Adrenal gland (tissue), 12 donors: ENCODE data around the gene MYO1E. TPM values are rescaled to one million over a fixed set of nuclear protein-coding genes. Genes with fewer than 3 reads are reported as not detected.

Source experiments
- DNase-seq, 7 donors: peaks; one replicate each; pipeline ENCODE4 v3.0.0-alpha.2; 2019 to 2020
- H3K27ac ChIP-seq, 5 donors: fragments of 200-600 bp; sonication (generic) in 4 of 5; 1 replicate in 3 of 5; 2 replicates in 2 of 5; pipeline versions ENCODE4 v1.5.1 to v1.8.0; 2016 to 2020; ENCODE audit warnings: mild to moderate bottlenecking in 1 of 5
- H3K27me3 ChIP-seq: fragments of 200-600 bp; 2 replicates; pipeline ENCODE4 v1.8.0; 2021
- H3K36me3 ChIP-seq, 2 donors: fragments of 200-600 bp; replicated peaks in 1 of 2; 1 replicate in 1 of 2; 2 replicates in 1 of 2; pipeline versions ENCODE4 v1.5.1 to v1.8.0; 2018 to 2022
- H3K4me1 ChIP-seq, 2 donors: fragments of 200-600 bp; replicated peaks in 1 of 2; 1 replicate in 1 of 2; 2 replicates in 1 of 2; pipeline versions ENCODE4 v1.5.1 to v1.8.0; 2018 to 2021
- H3K4me3 ChIP-seq, 4 donors: fragments of 200-600 bp; sonication (generic) in 3 of 4; one replicate each; pipeline ENCODE4 v1.5.1; 2016 to 2018
- H3K9me3 ChIP-seq, 3 donors: fragments of 200-600 bp; sonication (generic) in 1 of 3; replicated peaks in 1 of 3; 1 replicate in 2 of 3; 2 replicates in 1 of 3; pipeline versions ENCODE4 v1.5.1 to v1.8.0; 2016 to 2021
- POLR2A ChIP-seq, 2 donors: fragments of 450-650 bp; IDR thresholded peaks; one replicate each; pipeline ENCODE4 v1.6.1; 2017; ENCODE audit warnings: antibody characterized with exemption in 2 of 2, mild to moderate bottlenecking in 2 of 2, moderate library complexity in 1 of 2
- WGBS, 4 donors: extraction: QIAGEN DNeasy Blood & Tissue Kit in 2 of 4; methylation state at CpG; one replicate each; pipeline versions ENCODE4 v1.1.5 to v1.1.7; 2013 to 2017; 5-methylcytosine and 5-hydroxymethylcytosine counted together
- intact Hi-C, 2 donors: fragments of 100-400 bp; cut with DNase I; formaldehyde crosslinking; loops; one replicate each; pipeline versions ENCODE4 v1.14.1 to v1.15.0; 2022 to 2023
- polyA plus RNA-seq, 3 donors: library from polyadenylated mRNA; stranded (reverse); fragments of 200-250 nt in 2 of 3; fragments of 350-450 nt in 1 of 3; fragmentation: Illumina TruSeq in 1 of 3; extraction: RNeasy Lipid Tissue Mini Kit (QIAGEN cat#74804) in 1 of 3; gene quantifications; one replicate each; pipeline ENCODE4 v1.2.3, GENCODE V29; 2013 to 2014
- total RNA-seq, 9 donors: library from RNA; depleted of rRNA in 4 of 9; stranded (reverse); fragments of >200 nt in 4 of 9; fragments of 120-200 nt in 1 of 9; fragmentation: NEBNext Ultra II Directional in 1 of 9; extraction: Animal tissue kit (Norgen Biotek cat#: 25700) in 1 of 9; gene quantifications; one replicate each; pipeline versions ENCODE4 v1.1.0 to v1.2.4, GENCODE V29; 2013 to 2023
- TF ChIP-seq, protein P1 (sequence below), 6 experiments: fragments of 450-650 bp in 4 of 6; fragments of 200-600 bp in 2 of 6; sonication (generic) in 1 of 6; IDR thresholded peaks; 1 replicate in 5 of 6; 2 replicates in 1 of 6; pipeline versions ENCODE4 v1.5.1 to v1.8.0; 2016 to 2021; ENCODE audit warnings: antibody characterized with exemption in 6 of 6, mild to moderate bottlenecking in 2 of 6, moderate library complexity in 1 of 6
- donor health status: healthy with polysubstance abuse.
- donor health status: Bipolar disorder and iron deficiency.
- donor health status: DM: yes; HTN: yes; CAD: no.
- donor health status: DM: no; HTN: no; CAD: no.
- donor health status: DM: no; HTN: no; CAD: no.
- donor health status: DM: yes; HTN: yes; CAD: no.

Gene MYO1E
- total and polyA plus RNA-seq, 12 donors: 11.9 to 50.8 (median 26.0) TPM

DNA sequence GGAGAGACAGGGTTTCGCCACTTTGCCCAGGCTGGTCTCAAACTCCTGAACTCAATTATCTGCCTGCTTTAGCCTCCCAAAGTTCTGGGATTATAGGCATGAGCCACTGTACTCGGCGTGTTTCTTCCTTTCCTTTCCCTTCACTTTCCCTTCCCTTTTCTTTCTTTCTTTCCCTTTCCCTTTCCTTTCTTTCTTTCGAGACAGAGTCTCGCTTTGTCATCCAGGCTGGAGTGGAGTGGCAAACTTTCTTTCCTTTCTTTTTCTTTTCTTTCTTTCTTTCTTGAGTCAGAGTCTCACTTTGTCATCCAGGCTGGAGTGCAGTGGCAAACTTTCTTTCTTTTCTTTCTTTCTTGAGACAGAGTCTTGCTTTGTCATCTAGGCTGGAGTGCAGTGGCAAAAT lies 183.4 kb downstream of the MYO1E start:
- Histone ChIP-seq H3K27ac (no peak overlapping the region), H3K4me1 (no peaks in the 10 kb centered on the region)

DNA sequence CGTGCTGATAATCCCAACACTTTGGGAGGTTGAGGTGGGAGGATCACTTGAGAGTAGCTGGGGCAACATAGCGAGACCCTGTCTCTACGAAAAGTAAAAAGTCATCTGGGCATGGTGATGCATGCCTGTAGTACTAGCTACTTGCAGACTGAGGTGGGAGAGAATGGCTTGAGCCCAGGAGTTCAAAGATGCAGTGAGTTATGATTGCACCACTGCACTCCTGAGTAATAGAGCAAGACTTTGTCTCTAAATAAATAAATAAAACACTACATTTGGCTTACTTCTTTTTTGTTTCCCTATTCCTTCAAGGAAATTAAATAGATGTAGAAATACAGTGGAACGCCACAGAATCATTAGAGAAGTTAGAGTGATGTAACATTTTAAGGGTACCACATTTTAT lies 186.2 kb downstream of the MYO1E start:
- Histone ChIP-seq H3K4me1 (no peaks in the 10 kb centered on the region), H3K27ac (no peak overlapping the region), H3K9me3 (no peaks in the 10 kb centered on the region), H3K27me3 (no peaks in the 10 kb centered on the region), H3K4me3 (no peak overlapping the region), H3K36me3 (no peaks in the 10 kb centered on the region)
- TF ChIP-seq, protein P1, sequence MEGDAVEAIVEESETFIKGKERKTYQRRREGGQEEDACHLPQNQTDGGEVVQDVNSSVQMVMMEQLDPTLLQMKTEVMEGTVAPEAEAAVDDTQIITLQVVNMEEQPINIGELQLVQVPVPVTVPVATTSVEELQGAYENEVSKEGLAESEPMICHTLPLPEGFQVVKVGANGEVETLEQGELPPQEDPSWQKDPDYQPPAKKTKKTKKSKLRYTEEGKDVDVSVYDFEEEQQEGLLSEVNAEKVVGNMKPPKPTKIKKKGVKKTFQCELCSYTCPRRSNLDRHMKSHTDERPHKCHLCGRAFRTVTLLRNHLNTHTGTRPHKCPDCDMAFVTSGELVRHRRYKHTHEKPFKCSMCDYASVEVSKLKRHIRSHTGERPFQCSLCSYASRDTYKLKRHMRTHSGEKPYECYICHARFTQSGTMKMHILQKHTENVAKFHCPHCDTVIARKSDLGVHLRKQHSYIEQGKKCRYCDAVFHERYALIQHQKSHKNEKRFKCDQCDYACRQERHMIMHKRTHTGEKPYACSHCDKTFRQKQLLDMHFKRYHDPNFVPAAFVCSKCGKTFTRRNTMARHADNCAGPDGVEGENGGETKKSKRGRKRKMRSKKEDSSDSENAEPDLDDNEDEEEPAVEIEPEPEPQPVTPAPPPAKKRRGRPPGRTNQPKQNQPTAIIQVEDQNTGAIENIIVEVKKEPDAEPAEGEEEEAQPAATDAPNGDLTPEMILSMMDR (IDR thresholded peaks at IDR 0.05): no peak
- no peak for TF ChIP-seq POLR2A (IDR thresholded peaks at IDR 0.05)
- no peak for DNase-seq
- WGBS, 4 donors: 82 to 96% (median 91%) methylated on average over 4 of the region's 4 CpGs
- intact Hi-C loops: no loop called here

More for the DNA sequence above, 183.4 kb downstream of the MYO1E start:
- Histone ChIP-seq H3K4me3 (no peak overlapping the region), H3K36me3 (no peaks in the 10 kb centered on the region), H3K27me3 (no peaks in the 10 kb centered on the region), H3K9me3 (no peaks in the 10 kb centered on the region)
- intact Hi-C loops: no loop called here
- TF ChIP-seq POLR2A (IDR thresholded peaks at IDR 0.05): no peak
- TF ChIP-seq, protein P1 (IDR thresholded peaks at IDR 0.05): no peak
- WGBS, 4 donors: 92 to 93% (median 92%) methylated on average over 5 of the region's 5 CpGs
- no peak for DNase-seq

DNA sequence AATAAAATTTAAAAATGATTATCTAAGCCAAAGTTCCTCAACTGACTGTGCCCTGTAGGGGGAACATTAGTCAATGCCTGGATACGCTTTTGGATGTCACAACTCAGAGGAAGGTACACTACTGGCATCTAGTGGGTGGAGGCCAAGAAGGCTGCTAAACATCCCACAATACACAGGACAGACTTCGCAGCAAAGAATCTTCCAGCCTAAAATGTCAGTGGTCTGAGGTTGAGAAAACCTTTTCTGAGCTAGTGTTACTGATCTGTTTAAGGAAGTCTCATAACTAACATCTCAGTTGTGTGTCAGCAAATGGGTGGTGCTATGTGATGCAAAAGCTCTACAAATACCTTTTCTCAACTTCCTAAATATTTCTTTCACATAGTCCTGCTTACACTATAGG lies 186.9 kb downstream of the MYO1E start:
- peak in 1 of 7 donors; percentile 18 for DNase-seq
- H3K27ac ChIP-seq: no peak overlapping the region
- H3K36me3 ChIP-seq: no peaks in the 10 kb centered on the region
- H3K9me3 ChIP-seq: no peaks in the 10 kb centered on the region
- TF ChIP-seq, protein P1 (IDR thresholded peaks at IDR 0.05): peak in 3 of 6 experiments; percentile 10 to 26 (median 16)
- TF ChIP-seq POLR2A (IDR thresholded peaks at IDR 0.05): no peak
- no peaks in the 10 kb centered on the region for H3K4me1 ChIP-seq
- no peak overlapping the region for H3K4me3 ChIP-seq
- intact Hi-C loops: no loop called here
- no peaks in the 10 kb centered on the region for H3K27me3 ChIP-seq
- WGBS, 4 donors: 62 to 78% (median 75%) methylated on average over 2 of the region's 2 CpGs

DNA sequence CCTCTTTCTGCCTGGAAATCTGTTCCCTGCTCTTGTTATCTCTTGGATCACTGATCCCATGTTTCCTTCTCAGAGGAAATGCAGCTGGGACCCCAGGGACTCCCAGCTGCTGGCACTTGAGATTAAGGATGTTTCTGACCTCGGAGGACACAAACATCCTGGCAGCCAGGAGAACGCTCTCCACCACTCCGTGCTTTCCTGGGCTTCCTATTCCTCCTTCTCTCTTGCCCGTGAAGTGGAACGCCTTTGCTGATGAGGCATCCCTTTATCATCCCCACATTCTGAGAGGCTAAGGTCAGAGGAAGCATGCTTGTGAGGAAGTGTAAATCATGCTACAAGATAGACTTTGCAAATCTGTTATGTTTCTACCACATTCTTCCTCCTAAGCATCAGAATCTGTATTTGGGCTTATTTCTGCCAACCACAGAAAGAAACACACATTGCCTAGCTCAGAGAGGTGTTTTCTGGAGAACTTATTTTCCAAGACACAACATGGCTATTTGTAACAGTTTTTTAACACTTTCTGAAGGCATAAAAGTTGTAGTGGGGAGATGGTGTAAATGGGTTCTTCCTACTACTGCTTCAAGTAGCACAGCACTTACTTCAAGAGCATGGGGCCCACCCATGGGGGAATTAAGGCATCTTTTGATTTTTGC lies 191.6 kb downstream of the MYO1E start:
- peak in 1 of 7 donors; percentile 7 for DNase-seq
- H3K27ac ChIP-seq: peak overlapping the region in 1 of 5 donors; percentile 55
- intact Hi-C loops: no loop called here
- TF ChIP-seq POLR2A (IDR thresholded peaks at IDR 0.05): no peak
- TF ChIP-seq, protein P1 (IDR thresholded peaks at IDR 0.05): no peak
- H3K9me3 ChIP-seq: no peaks in the 10 kb centered on the region
- no peaks in the 10 kb centered on the region for H3K27me3 ChIP-seq
- no peaks in the 10 kb centered on the region for H3K36me3 ChIP-seq
- WGBS, 4 donors: 50 to 77% (median 72%) methylated on average over 5 of the region's 5 CpGs
- H3K4me1 ChIP-seq: no peaks in the 10 kb centered on the region
- H3K4me3 ChIP-seq: no peak overlapping the region
